Thyroid gland (tissue), 4 donors: ENCODE data around the gene XK.

ENCODE experiments used
- CTCF ChIP-seq, 6 experiments: fragments of 200-600 bp in 3 of 6; fragments of 450-650 bp in 3 of 6; sonication (generic) in 3 of 6; IDR thresholded peaks; one replicate each; pipeline ENCODE4 v1.5.1; 2016 to 2019; ENCODE audit warnings: antibody characterized with exemption in 6 of 6, mild to moderate bottlenecking in 2 of 6, inconsistent platforms in 1 of 6, moderate library complexity in 1 of 6
- POLR2A ChIP-seq, 2 donors: fragments of 450-650 bp; IDR thresholded peaks; one replicate each; pipeline ENCODE4 v1.6.1; 2017; ENCODE audit warnings: antibody characterized with exemption in 2 of 2, mild to moderate bottlenecking in 2 of 2, moderate library complexity in 1 of 2

DNA sequence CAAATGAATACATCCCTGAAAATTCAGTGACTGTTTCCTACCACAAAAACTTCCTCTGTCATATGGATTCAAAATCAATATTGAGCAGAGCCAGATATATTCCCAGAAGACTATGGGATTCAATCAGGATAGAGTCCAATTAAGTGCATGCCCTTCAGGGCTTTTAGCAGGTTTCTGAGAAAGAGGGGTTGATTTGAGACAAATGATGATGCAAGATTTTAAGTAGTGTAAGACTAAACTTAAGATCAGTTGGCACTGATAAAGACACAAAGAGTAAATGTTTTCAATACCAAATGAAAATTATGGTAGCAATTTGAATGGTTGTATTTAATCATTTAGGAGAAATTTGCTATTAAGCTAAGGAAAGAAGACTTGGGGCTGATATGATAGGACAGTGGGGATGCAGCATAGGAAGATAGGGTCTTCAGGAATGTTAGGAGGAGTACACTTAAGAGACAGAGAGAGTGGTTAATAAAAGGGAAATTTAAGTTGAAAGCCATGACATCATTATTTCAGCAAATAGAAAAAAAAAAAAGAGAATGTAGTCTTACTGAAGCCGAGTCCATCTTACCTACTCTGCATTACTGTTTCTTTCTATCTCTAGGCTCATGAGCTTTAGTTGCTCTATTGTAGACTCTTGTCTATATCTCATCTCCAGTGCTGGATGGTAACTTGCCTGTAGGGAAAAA, 32.0 kb upstream of the XK start:
- TF ChIP-seq CTCF (IDR thresholded peaks at IDR 0.05) (no peak), POLR2A (IDR thresholded peaks at IDR 0.05) (no peak)
